HK-2 (cell line): Measurements from ENCODE around the gene ADGRG2.
"Not testable (repeated sequence)": the region's sequence is repeated elsewhere in the genome, so short reads cannot be mapped to it uniquely, and the experiment has no call there.

Experiments
- DNase-seq: peaks from one replicate; pipeline ENCODE4 v3.0.0-alpha.2; 2018; ENCODE audit not compliant: unreplicated experiment

The ADGRG2 gene

DNA sequence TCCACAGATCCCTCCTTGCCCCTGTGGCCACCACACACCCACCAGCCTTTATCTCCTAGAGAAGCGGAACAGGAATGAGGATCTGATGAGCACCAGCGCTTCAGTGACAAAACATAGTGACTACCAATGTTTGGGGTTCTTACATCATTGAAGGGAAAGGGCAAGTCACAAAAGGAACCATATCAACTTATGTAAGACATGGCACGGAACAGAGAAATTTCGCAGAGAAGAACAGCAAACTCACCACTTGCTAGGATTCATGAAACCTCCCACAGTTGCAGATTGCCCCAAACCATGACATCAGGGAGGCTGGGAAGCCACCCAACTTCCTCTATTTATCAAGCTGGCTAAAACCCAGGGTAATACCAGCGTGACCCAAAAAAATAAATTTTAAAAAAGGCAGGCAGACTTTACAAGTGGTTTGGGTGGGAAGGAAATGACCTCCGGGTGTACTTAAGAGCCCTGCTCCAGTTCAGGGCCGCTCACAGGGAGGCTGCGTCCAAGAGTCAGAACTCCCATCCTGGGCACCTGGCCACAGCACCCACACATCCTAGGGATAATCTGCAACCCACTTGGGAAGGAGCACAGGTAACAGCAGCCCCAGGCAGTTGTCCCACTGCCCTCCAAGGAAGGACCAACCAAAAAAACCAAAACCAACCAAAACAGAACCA, 36.0 kb downstream of the ADGRG2 start:
- DNase-seq, result no peak

GRCh38 chrX:19085666-19086065, 36.6 kb downstream of the ADGRG2 start:
- no peak for DNase-seq

DNA sequence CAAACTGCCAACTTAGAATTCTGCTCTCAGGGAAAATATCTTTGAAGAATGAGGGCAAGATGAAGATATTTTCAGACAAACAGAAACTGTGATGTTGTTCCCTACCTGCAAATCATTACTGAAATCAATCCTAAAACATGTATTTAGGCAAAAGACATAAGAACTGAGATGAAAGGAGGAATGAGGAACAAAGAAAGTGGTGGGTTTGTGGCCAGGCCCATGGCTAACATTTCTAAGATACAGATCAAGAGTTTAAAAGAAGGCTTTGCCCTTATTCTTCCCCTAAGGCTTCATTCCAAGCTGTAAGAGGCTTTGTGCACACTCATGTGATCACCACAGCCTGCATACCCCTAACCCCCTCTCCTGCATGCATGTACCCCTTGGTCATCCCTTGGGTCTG, 46.5 kb downstream of the ADGRG2 start:
- no peak for DNase-seq

- no peak for DNase-seq
These were observed 49.9 kb downstream of the ADGRG2 start for GRCh38 chrX:19072372-19072771.

GRCh38 chrX:19070555-19070994, 51.7 kb downstream of the ADGRG2 start:
- DNase-seq, result no peak

DNA sequence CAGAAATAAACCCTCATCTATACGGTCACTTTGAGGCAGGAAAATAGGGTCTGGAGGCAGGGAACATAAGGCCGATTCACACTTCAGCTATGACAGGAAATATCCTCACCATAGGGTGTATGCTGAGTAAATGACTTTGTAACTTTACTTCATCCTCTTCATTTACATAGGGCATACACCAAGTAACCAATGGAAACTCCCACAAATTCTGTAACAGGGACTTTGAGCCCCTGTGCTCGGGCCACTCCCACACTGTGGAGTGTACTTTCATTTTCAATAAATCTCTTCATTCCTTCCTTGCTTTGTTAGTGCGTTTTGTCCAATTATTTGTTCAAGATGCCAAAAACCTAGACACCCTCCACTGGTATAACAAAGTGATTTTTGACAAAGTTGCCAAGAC, 55.3 kb downstream of the ADGRG2 start:
- not testable (repeated sequence) for DNase-seq

GRCh38 chrX:19065535-19065934, 56.7 kb downstream of the ADGRG2 start:
- DNase-seq, result no peak

GRCh38 chrX:19064175-19064574, 58.1 kb downstream of the ADGRG2 start:
- DNase-seq, result no peak

- peak; percentile 7 for DNase-seq
These were observed 59.2 kb downstream of the ADGRG2 start for GRCh38 chrX:19063030-19063429.

DNA sequence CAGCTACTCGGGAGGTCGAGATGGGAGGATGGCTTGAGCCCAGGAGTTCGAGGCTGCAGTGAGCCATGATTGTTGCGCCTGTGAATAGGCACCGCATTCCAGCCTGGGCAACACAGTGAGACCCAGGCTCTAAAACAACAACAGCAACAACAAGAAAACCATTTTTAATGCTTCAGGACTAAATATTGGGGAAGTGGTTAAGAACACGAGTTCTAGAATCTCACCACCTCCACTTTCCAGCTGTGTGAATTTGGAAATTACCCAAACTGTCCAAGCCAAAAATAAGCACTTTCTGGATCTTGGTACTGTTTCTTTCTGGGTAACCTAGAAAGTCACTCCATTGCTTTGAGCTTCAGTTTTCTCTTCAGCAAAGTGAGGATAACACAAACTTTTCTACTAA, 63.2 kb downstream of the ADGRG2 start:
- no peak for DNase-seq

DNA sequence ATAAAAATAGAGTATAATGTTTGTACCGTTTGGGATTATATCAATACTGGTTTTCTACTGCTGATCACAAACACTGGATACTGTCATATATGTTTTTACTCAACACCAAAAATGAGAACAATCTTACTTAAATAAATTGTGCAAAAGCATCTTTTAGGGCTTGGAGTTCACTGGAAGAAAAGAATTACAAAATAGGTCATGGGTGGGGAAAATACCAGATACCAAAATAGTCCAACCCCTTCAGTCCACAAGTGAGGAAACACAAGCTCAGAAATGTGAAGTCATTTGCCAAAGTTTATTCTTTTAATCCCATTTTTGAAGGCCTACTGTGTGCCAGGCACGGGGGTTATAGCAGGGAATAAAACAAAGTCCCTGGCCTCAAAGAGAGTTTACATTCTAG, 64.4 kb downstream of the ADGRG2 start:
- no peak for DNase-seq

- no peak for DNase-seq
These were observed 73.2 kb downstream of the ADGRG2 start for GRCh38 chrX:19049110-19049509.

- no peak for DNase-seq
These were observed 75.7 kb downstream of the ADGRG2 start for GRCh38 chrX:19046343-19047215.

GRCh38 chrX:19040373-19040772, 81.9 kb downstream of the ADGRG2 start:
- no peak for DNase-seq

DNA sequence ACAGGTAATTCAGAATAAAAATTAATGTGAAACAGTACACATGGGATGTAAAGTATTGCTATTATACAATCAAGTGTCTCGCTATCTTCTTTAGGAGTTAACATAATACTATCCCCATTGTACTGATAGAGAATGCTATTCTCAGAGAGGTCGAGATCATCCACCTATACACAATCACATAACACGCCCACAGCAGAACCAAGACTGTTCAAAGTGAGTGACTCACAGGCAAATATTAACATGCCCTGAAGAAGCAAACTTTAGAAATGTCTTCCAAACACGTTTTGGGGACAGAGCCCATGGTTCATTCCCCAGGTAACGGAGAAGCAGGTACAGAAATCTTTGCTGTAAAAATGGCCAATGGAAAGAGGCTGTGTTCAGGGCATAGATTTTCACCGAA, 88.2 kb downstream of the ADGRG2 start:
- DNase-seq, result no peak

GRCh38 chrX:19030805-19031204, 91.5 kb downstream of the ADGRG2 start:
- DNase-seq, result no peak

DNA sequence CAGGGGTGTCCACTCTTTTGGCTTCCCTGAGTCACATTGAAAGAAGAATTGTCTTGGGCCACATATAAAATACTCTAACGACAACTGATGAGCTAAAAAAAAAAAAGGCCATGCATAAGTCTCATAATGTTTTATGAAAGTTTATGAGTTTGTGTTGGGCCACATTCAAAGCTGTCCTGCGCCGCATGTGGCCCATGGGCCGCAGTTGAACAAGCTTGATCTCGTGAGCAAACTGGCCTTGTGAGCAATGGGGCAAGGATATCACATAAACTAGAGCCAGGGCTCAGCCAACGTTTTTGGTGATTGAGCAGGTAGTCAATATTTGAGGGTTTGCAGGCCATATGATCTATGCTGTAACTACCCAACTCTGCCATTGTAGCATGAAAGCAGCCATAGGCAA, 93.7 kb downstream of the ADGRG2 start:
- DNase-seq, result no peak

- DNase-seq, result no peak
These were observed 97.9 kb downstream of the ADGRG2 start for GRCh38 chrX:19024366-19024765.

DNA sequence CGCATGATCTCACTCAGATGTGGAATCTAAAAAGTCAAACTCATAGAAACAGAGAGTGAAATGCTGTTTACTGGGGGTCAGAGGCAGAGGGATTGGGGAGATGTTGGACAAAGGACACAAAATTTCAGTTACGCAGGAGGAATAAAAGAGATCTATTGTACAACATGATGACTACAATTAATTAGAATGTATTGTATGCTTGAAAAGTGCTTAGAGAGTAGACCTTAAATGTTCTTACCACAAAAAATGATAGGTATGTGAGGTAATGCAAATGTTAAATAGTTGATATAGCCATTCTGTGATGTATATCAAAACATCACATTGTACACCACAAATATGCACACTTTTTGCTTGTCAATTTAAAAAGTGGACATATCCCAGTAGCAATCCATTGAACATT, 102.3 kb downstream of the ADGRG2 start:
- no peak for DNase-seq

DNA sequence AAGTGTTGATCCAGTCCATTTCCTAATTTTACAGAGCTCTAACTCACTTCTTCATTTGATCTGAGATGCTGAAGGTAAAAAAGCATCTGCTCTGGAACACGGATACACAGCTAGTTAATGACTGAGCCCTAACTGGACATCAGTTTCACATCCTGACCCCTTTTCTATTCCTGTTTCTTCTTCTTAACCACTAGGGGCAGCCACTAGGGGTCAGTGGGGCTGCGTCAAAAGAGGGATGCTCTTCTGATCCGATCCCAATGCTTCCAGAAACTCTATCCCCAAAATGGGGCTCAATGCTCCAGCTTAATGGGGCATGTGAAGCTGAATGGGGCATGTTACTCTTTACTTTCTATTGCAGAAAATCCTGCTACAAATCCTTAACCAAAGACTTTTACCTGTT, 105.0 kb downstream of the ADGRG2 start:
- DNase-seq, result no peak

- DNase-seq, result not testable (repeated sequence)
These were observed 105.7 kb downstream of the ADGRG2 start for GRCh38 chrX:19016614-19017013.

GRCh38 chrX:19007868-19008267, 114.4 kb downstream of the ADGRG2 start:
- DNase-seq, result no peak

DNA sequence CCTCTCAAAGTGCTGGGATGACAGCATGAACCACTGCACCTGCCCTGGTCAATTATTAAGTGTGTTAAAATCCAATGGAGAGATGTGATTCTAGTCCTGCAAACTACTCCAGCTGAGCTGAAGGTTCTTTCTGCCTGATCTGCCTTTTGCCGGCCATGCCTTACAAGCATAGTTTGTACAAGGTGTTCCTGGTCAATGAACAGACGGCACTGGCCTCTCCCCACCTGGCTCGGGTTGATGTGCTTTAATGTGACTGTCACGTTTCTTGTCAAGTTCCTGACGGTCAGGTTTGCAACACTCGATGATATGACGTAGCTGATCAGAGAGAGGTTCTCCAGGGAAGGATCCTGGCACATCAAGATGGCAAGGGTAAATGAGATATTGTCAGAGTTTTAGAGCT, 115.3 kb downstream of the ADGRG2 start:
- DNase-seq, result no peak
